Right atrium auricular region (tissue), 2 donors: ENCODE data around the gene THUMPD1. TPM values are rescaled to one million over a fixed set of nuclear protein-coding genes. Genes with fewer than 3 reads are reported as not detected.
"Not testable (repeated sequence)": the region's sequence is repeated elsewhere in the genome, so short reads cannot be mapped to it uniquely, and the experiment has no call there.

Experiments
- DNase-seq: peaks from one replicate; pipeline ENCODE4 v3.0.0-alpha.2; 2019; ENCODE audit warnings: low spot score
- H3K27ac ChIP-seq, 2 donors: fragments of 200-600 bp; sonication (generic); 1 replicate in 1 of 2; 2 replicates in 1 of 2; pipeline ENCODE4 v1.5.1; 2016 to 2019
- H3K27me3 ChIP-seq, 2 donors: fragments of 200-600 bp; sonication (generic); one replicate each; pipeline versions ENCODE4 v1.5.1 to v1.6.0; 2017 to 2019
- H3K36me3 ChIP-seq: fragments of 200-600 bp; sonication (generic); one replicate; pipeline ENCODE4 v1.5.1; 2016
- H3K4me1 ChIP-seq, 2 donors: fragments of 200-600 bp; sonication (generic); one replicate each; pipeline versions ENCODE4 v1.5.1 to v1.6.0; 2017 to 2019
- H3K4me3 ChIP-seq, 2 donors: fragments of 200-600 bp; sonication (generic); 1 replicate in 1 of 2; 2 replicates in 1 of 2; pipeline ENCODE4 v1.5.1; 2017 to 2019; ENCODE audit warnings: mild to moderate bottlenecking in 1 of 2, moderate library complexity in 1 of 2
- H3K9me3 ChIP-seq, 2 donors: fragments of 200-600 bp; sonication (generic); one replicate each; pipeline ENCODE4 v1.5.1; 2019
- CTCF ChIP-seq, 2 donors: fragments of 200-600 bp; sonication (generic); IDR thresholded peaks; one replicate each; pipeline ENCODE4 v1.5.1; 2019; ENCODE audit warnings: antibody characterized with exemption in 2 of 2
- total RNA-seq, 2 donors: library from RNA; depleted of rRNA; stranded (reverse); fragments of >200 nt; gene quantifications; one replicate each; pipeline ENCODE4 v1.1.0, GENCODE V29; 2016

THUMPD1 gene
- total RNA-seq, 2 donors from 2014 or later: 24.3 to 26.0 TPM

- Histone ChIP-seq H3K27me3 (no peaks in the 10 kb centered on the region), H3K27ac (no peak overlapping the region), H3K9me3 (no peaks in the 10 kb centered on the region), H3K4me1 (peaks cover 0 to 13% of the 10 kb centered on the region in 2 donors), H3K4me3 (no peak overlapping the region), H3K36me3 (peaks cover 46% of the 10 kb centered on the region)
- no peak for TF ChIP-seq CTCF (IDR thresholded peaks at IDR 0.05)
- DNase-seq: no peak
These were observed 6.8 kb downstream of the THUMPD1 start for GRCh38 chr16:20734782-20735181.

DNA sequence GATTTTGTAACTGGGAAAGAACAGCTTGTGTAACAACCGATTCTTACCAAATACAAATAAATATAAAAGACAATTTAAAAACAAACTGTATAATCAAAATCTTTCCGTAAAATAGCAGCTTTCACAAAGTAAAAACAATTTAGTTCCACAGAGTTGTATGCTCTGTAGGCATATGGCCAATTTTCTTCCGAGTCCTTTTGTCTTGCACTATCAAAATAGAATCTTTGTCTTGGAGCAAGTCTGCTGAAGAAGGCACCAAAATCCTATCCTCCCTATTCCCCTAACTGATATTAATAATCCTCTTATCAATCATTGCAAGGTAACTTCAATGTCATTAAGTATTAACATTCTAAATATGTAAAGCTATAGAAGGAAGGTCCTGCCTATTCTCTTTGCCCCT is 7.6 kb downstream of the THUMPD1 start:
- H3K27me3 ChIP-seq: no peaks in the 10 kb centered on the region
- no peak overlapping the region for H3K27ac ChIP-seq
- H3K4me3 ChIP-seq: no peak overlapping the region
- peaks cover 46% of the 10 kb centered on the region for H3K36me3 ChIP-seq
- peaks cover 0 to 7% of the 10 kb centered on the region in 2 donors for H3K4me1 ChIP-seq
- H3K9me3 ChIP-seq: no peaks in the 10 kb centered on the region
- TF ChIP-seq CTCF (IDR thresholded peaks at IDR 0.05): no peak
- DNase-seq: no peak

GRCh38 chr16:20729141-20729540 is 12.5 kb downstream of the THUMPD1 start:
- no peak overlapping the region for H3K4me3 ChIP-seq
- no peak for DNase-seq
- H3K27ac ChIP-seq: no peak overlapping the region
- no peaks in the 10 kb centered on the region for H3K27me3 ChIP-seq
- H3K9me3 ChIP-seq: no peaks in the 10 kb centered on the region
- no peaks in the 10 kb centered on the region for H3K4me1 ChIP-seq
- TF ChIP-seq CTCF (IDR thresholded peaks at IDR 0.05): no peak
- H3K36me3 ChIP-seq: no peaks in the 10 kb centered on the region

DNA sequence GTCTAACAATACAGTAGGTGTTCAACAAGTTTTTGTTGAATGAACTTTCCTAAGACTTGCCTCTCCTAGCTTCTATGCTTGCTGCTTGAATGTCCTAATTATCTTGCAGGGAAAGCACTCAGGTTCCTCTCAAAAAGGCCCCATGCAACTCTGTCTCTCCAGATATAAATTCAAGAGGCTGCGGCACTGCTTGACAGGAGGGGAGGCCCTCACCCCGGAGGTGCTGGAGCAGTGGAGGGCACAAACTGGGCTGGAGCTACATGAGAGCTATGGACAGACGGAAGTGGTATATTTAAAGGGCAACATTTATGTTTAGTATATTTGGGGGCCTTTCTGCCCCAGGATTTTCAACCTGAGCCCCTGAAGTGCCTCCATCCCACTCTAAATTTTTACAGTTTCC is 14.4 kb downstream of the THUMPD1 start:
- no peak for DNase-seq
- H3K27me3 ChIP-seq: no peaks in the 10 kb centered on the region
- no peak overlapping the region for H3K27ac ChIP-seq
- no peaks in the 10 kb centered on the region for H3K4me1 ChIP-seq
- no peaks in the 10 kb centered on the region for H3K36me3 ChIP-seq
- no peaks in the 10 kb centered on the region for H3K9me3 ChIP-seq
- no peak overlapping the region for H3K4me3 ChIP-seq
- no peak for TF ChIP-seq CTCF (IDR thresholded peaks at IDR 0.05)

GRCh38 chr16:20726661-20727060 is 15.0 kb downstream of the THUMPD1 start:
- Histone ChIP-seq H3K9me3 (no peaks in the 10 kb centered on the region), H3K4me3 (no peak overlapping the region), H3K27ac (no peak overlapping the region), H3K4me1 (no peaks in the 10 kb centered on the region), H3K36me3 (no peaks in the 10 kb centered on the region), H3K27me3 (no peaks in the 10 kb centered on the region)
- DNase-seq: no peak
- TF ChIP-seq CTCF (IDR thresholded peaks at IDR 0.05): no peak

- TF ChIP-seq CTCF (IDR thresholded peaks at IDR 0.05): no peak
- no peak for DNase-seq
- H3K4me1 ChIP-seq: no peaks in the 10 kb centered on the region
- no peak overlapping the region for H3K4me3 ChIP-seq
- no peak overlapping the region for H3K27ac ChIP-seq
- H3K27me3 ChIP-seq: no peaks in the 10 kb centered on the region
- H3K9me3 ChIP-seq: no peaks in the 10 kb centered on the region
- no peaks in the 10 kb centered on the region for H3K36me3 ChIP-seq
These were observed 21.4 kb downstream of the THUMPD1 start for GRCh38 chr16:20720251-20720650.

DNA sequence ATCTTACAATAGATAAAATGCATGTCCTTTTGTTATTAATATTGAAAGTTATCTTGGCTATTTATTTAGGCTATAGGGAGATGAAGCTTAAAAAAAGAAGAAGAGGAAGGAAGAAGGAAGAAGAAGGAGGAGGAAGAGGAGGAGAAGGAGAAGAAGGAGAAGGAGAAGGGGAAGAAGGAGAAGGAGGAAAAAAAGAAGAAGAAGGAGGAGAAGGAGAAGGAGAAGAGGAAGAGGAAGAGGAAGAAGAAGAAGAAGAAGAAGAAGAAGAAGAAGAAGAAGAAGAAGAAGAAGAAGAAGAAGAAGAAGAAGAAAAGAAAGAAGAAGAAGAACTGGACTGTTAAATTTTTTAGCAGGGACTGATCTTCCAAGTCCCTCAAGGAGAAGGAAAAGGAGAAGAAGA is 23.9 kb downstream of the THUMPD1 start:
- not testable (repeated sequence) for H3K27me3 ChIP-seq, H3K36me3 ChIP-seq, H3K4me1 ChIP-seq, H3K4me3 ChIP-seq, H3K9me3 ChIP-seq, DNase-seq, H3K27ac ChIP-seq
